Ramos (cell line): ENCODE measurements around the gene ESYT1.

Experiments used
- in situ Hi-C: fragments of 300-500 bp; cut with MboI; formaldehyde crosslinking; loops from one replicate; pipeline ENCODE4 v1.14.3; 2022; ENCODE audit warnings: low sequenced_read_pairs; ENCODE audit not compliant: unreplicated experiment

Gene ESYT1

GRCh38 chr12:56164345-56164729 is 36.3 kb downstream of the ESYT1 start:
- in situ Hi-C loops, result no loop called here

- in situ Hi-C loops, result no loop called here
These were observed 37.3 kb downstream of the ESYT1 start for GRCh38 chr12:56165369-56165768.

- in situ Hi-C loops, result no loop called here
These were observed 41.2 kb downstream of the ESYT1 start for GRCh38 chr12:56169229-56169759.

GRCh38 chr12:56172839-56173238 is 44.8 kb downstream of the ESYT1 start:
- in situ Hi-C loops, result no loop called here

- in situ Hi-C loops, result no loop called here
These were observed 50.3 kb downstream of the ESYT1 start for GRCh38 chr12:56178347-56178746.

GRCh38 chr12:56186957-56187356 is 58.9 kb downstream of the ESYT1 start:
- in situ Hi-C loops, result loop anchor here (5.0 kb wide), 1 partner anchor 60 kb away; the partner anchor contains the start of gene ESYT1

GRCh38 chr12:56188131-56188777 is 60.2 kb downstream of the ESYT1 start:
- in situ Hi-C loops, result loop anchor here (5.0 kb wide), 1 partner anchor 61 kb away; the partner anchor contains the start of gene ESYT1

- in situ Hi-C loops, result loop anchor here (5.0 kb wide), 1 partner anchor 61 kb away; the partner anchor contains the start of gene ESYT1
These were observed 60.7 kb downstream of the ESYT1 start for GRCh38 chr12:56188778-56189098.

- in situ Hi-C loops, result loop anchor here (5.0 kb wide), 1 partner anchor 62 kb away; the partner anchor contains the start of gene ESYT1
These were observed 61.2 kb downstream of the ESYT1 start, which contains the start of gene SMARCC2 for GRCh38 chr12:56189099-56189917. SMARCC2 (minus strand) TSS chr12:56189483; CDS start chr12:56189461, 22 bp downstream.

- in situ Hi-C loops, result loop anchor here (5.0 to 10.0 kb wide), 2 partner anchors 63 to 275 kb away; partner anchors contain the start of genes ESYT1 and SPRYD4
These were observed 62.0 kb downstream of the ESYT1 start for GRCh38 chr12:56189918-56190694.

GRCh38 chr12:56190695-56191155 is 62.7 kb downstream of the ESYT1 start:
- in situ Hi-C loops, result loop anchor here (10.0 kb wide), 1 partner anchor 274 kb away; the partner anchor contains the start of gene SPRYD4

- in situ Hi-C loops, result loop anchor here (10.0 kb wide), 1 partner anchor 272 kb away; the partner anchor contains the start of gene SPRYD4
These were observed 64.5 kb downstream of the ESYT1 start for GRCh38 chr12:56192582-56192981.

- in situ Hi-C loops, result loop anchor here (10.0 kb wide), 1 partner anchor 272 kb away; the partner anchor contains the start of gene SPRYD4
These were observed 65.0 kb downstream of the ESYT1 start for GRCh38 chr12:56193025-56193578.
